Smooth muscle cell (in vitro differentiated cells): Measurements from ENCODE around the gene ADAM23. TPM values are rescaled to one million over a fixed set of nuclear protein-coding genes. Genes with fewer than 3 reads are reported as not detected.

Source experiments
- DNase-seq: peaks from one replicate; lab custom pipeline; 2025; ENCODE audit not compliant: unreplicated experiment; lab: John Stamatoyannopoulos, UW
- H2AFZ ChIP-seq: fragments of 200-600 bp; sonication (generic); 2 replicates; pipeline ENCODE4 v1.6.0; 2016; ENCODE audit warnings: antibody characterized with exemption, low read depth, mild to moderate bottlenecking
- H3F3A ChIP-seq: fragments of 200-600 bp; sonication (generic); 2 replicates; pipeline ENCODE4 v1.6.0; 2017; ENCODE audit warnings: antibody characterized with exemption, low read depth
- H3K27ac ChIP-seq: fragments of 200-600 bp; sonication (generic); 2 replicates; pipeline ENCODE4 v1.5.1; 2016; ENCODE audit warnings: low read depth, mild to moderate bottlenecking
- H3K27me3 ChIP-seq: fragments of 200-600 bp; sonication (generic); 2 replicates; pipeline ENCODE4 v1.6.1; 2016; ENCODE audit warnings: low read depth, mild to moderate bottlenecking
- H3K36me3 ChIP-seq: fragments of 200-600 bp; sonication (generic); 2 replicates; pipeline ENCODE4 v1.5.1; 2016; ENCODE audit warnings: low read depth
- H3K4me1 ChIP-seq: fragments of 200-600 bp; sonication (generic); 2 replicates; pipeline ENCODE4 v1.5.1; 2016; ENCODE audit warnings: low read depth
- H3K4me2 ChIP-seq: fragments of 200-600 bp; sonication (generic); 2 replicates; pipeline ENCODE4 v1.6.0; 2016; ENCODE audit warnings: mild to moderate bottlenecking
- H3K4me3 ChIP-seq: fragments of 200-600 bp; sonication (generic); 2 replicates; pipeline ENCODE4 v1.5.1; 2016; ENCODE audit warnings: mild to moderate bottlenecking
- H3K79me2 ChIP-seq: fragments of 200-600 bp; sonication (generic); 2 replicates; pipeline ENCODE4 v1.6.0; 2016; ENCODE audit warnings: low read depth, mild to moderate bottlenecking
- H3K9ac ChIP-seq: fragments of 200-600 bp; sonication (generic); 2 replicates; pipeline ENCODE4 v1.6.0; 2016; ENCODE audit warnings: low read depth
- H3K9me3 ChIP-seq: fragments of 200-600 bp; sonication (generic); replicated peaks from 2 replicates; pipeline ENCODE4 v1.5.1; 2016; ENCODE audit warnings: low read depth
- H4K20me1 ChIP-seq: fragments of 200-600 bp; sonication (generic); 2 replicates; pipeline ENCODE4 v1.6.0; 2016; ENCODE audit warnings: low read depth
- CTCF ChIP-seq: fragments of 200-600 bp; sonication (generic); IDR thresholded peaks from 2 replicates; pipeline ENCODE4 v1.5.1; 2017; ENCODE audit warnings: borderline replicate concordance, mild to moderate bottlenecking, antibody characterized with exemption; ENCODE audit not compliant: insufficient read depth, poor library complexity, severe bottlenecking
- WGBS: methylation state at CpG from one replicate; pipeline ENCODE4 v1.1.7; 2016; ENCODE audit warnings: low lambda C conversion rate; 5-methylcytosine and 5-hydroxymethylcytosine counted together
- polyA plus RNA-seq: library from polyadenylated mRNA; unstranded; fragments of >200 nt; fragmentation: Nextera tagmentation; extraction: Ambion mirVana; gene quantifications from 2 replicates; pipeline ENCODE4 v1.2.1, GENCODE V29; 2016
- total RNA-seq: library from RNA; depleted of rRNA; stranded (reverse); fragments of >200 nt; gene quantifications from 2 replicates; pipeline ENCODE4 v1.2.3, GENCODE V29; 2014

The ADAM23 gene
- total and polyA plus RNA-seq, 2 experiments from 2014 or later = 7.0 to 18.2 TPM

- H3K4me1 ChIP-seq = no peaks in the 10 kb centered on the region
- no peak overlapping the region for H3K4me3 ChIP-seq
- 97% methylated on average over 3 of the region's 3 CpGs for WGBS
- no peaks in the 10 kb centered on the region for H3K27me3 ChIP-seq
- H4K20me1 ChIP-seq = no peaks in the 10 kb centered on the region
- no peaks in the 10 kb centered on the region for H3K9me3 ChIP-seq
- no peaks in the 10 kb centered on the region for H3F3A ChIP-seq
- no peak for DNase-seq
- no peak overlapping the region for H2AFZ ChIP-seq
- no peak overlapping the region for H3K4me2 ChIP-seq
- no peaks in the 10 kb centered on the region for H3K36me3 ChIP-seq
- H3K9ac ChIP-seq = no peak overlapping the region
- H3K79me2 ChIP-seq = no peaks in the 10 kb centered on the region
- no peak overlapping the region for H3K27ac ChIP-seq
- no peak for TF ChIP-seq CTCF
These were observed 154.4 kb downstream of the ADAM23 start for GRCh38 chr2:206597717-206598218.

GRCh38 chr2:206603243-206603642, 159.9 kb downstream of the ADAM23 start:
- H3K4me1 ChIP-seq = no peaks in the 10 kb centered on the region
- no peaks in the 10 kb centered on the region for H3K27me3 ChIP-seq
- TF ChIP-seq CTCF = no peak
- no peak overlapping the region for H3K4me3 ChIP-seq
- H3K79me2 ChIP-seq = no peaks in the 10 kb centered on the region
- no peaks in the 10 kb centered on the region for H3F3A ChIP-seq
- no peak overlapping the region for H2AFZ ChIP-seq
- H3K36me3 ChIP-seq = no peaks in the 10 kb centered on the region
- no peaks in the 10 kb centered on the region for H4K20me1 ChIP-seq
- no peak overlapping the region for H3K27ac ChIP-seq
- H3K9me3 ChIP-seq = no peaks in the 10 kb centered on the region
- H3K4me2 ChIP-seq = no peak overlapping the region
- H3K9ac ChIP-seq = no peak overlapping the region
- WGBS = 83% methylated on average over 3 of the region's 3 CpGs
- no peak for DNase-seq

- WGBS = 82% methylated on average over 1 of the region's 1 CpG
- H3F3A ChIP-seq = no peaks in the 10 kb centered on the region
- H3K27ac ChIP-seq = no peak overlapping the region
- H3K9me3 ChIP-seq = no peaks in the 10 kb centered on the region
- no peak overlapping the region for H3K4me2 ChIP-seq
- no peak for TF ChIP-seq CTCF
- peaks cover 10% of the 10 kb centered on the region for H3K4me1 ChIP-seq
- H2AFZ ChIP-seq = no peak overlapping the region
- H3K36me3 ChIP-seq = no peaks in the 10 kb centered on the region
- no peak overlapping the region for H3K4me3 ChIP-seq
- H4K20me1 ChIP-seq = no peaks in the 10 kb centered on the region
- no peaks in the 10 kb centered on the region for H3K79me2 ChIP-seq
- DNase-seq = no peak
- no peak overlapping the region for H3K9ac ChIP-seq
- no peaks in the 10 kb centered on the region for H3K27me3 ChIP-seq
These were observed 167.1 kb downstream of the ADAM23 start for GRCh38 chr2:206610451-206610850.

- Histone ChIP-seq H2AFZ (no peak overlapping the region), H3F3A (no peaks in the 10 kb centered on the region), H3K9ac (no peak overlapping the region), H3K36me3 (no peaks in the 10 kb centered on the region), H3K79me2 (no peaks in the 10 kb centered on the region), H3K4me1 (peaks cover 10% of the 10 kb centered on the region), H3K9me3 (no peaks in the 10 kb centered on the region), H4K20me1 (no peaks in the 10 kb centered on the region), H3K27ac (no peak overlapping the region), H3K4me2 (no peak overlapping the region), H3K27me3 (no peaks in the 10 kb centered on the region), H3K4me3 (no peak overlapping the region)
- TF ChIP-seq CTCF = no peak
- DNase-seq = no peak
- WGBS = 95% methylated on average over 6 of the region's 6 CpGs
These were observed 167.9 kb downstream of the ADAM23 start for GRCh38 chr2:206611191-206611590.
